Activated CD4-positive, alpha-beta T cell treated with anti-CD3 and anti-CD28 coated beads for 48 hours (primary cell): Measurements from ENCODE around the gene HYI.
A peak's percentile ranks its signal among the peaks of the same experiment; 100 is the strongest.
"Not testable (repeated sequence)": the region's sequence is repeated elsewhere in the genome, so short reads cannot be mapped to it uniquely, and the experiment has no call there.

Experiments
- DNase-seq: peaks from one replicate; pipeline ENCODE4 v3.0.0-alpha.2; 2020

HYI gene

DNA sequence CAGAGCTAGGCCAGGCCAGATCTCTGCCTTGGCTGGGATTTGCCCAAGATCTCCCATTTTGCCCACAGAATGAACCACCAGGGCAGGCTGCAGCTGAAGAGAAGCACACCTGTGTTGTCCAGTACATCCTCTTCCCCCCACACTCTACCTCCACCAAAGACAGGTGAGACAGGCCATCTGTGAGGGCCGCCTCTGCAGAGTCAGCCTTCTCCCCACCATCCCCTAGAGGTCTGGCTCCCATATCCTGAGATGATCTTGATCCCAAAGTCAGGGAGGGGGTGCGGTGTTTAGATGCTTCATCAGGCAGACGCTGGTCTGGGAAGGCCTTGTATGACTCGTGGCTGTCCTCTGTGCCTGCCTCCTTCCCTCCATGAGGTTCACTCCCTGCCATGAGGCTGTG lies 28.7 kb downstream of the HYI start:
- DNase-seq, result no peak

DNA sequence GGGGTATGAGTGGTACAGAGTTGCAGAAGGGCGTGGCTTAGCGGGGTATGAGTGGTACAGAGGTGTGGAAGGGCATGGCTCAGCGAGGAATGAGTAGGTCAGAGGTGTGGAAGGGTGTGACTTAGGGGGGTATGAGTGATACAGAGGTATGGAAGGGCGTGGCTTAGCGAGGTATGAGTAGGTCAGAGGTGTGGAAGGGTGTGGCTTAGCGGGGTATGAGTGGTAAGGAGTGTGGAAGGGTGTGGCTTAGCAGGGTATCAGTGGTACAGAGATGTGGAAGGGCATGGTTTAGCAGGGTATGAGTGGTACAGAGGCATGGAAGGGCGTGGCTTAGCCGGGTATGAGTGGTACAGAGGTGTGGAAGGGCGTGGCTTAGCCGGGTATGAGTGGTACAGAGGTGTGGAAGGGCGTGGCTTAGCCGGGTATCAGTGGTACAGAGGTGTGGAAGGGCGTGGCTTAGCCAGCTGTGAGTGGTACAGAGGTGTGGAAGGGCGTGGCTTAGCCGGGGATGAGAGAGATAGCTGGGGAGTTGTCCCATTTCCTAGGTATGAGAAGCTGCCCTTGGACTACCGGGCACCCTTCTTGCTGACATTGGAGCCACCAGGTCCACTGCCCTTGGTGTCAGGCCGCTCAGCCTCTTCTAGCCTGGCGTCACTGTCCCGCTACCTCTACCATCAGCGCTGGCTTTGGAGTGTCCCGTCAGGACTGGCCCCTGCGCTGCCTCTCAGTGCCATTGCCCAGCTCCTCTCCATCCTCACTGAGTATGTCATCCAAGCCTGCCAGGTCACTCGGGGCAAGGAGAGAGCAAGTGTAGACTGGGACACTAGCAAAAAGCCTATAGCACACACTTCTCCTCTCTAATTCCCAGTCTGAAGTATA lies 29.8 kb downstream of the HYI start:
- peak; percentile 29 for DNase-seq

DNA sequence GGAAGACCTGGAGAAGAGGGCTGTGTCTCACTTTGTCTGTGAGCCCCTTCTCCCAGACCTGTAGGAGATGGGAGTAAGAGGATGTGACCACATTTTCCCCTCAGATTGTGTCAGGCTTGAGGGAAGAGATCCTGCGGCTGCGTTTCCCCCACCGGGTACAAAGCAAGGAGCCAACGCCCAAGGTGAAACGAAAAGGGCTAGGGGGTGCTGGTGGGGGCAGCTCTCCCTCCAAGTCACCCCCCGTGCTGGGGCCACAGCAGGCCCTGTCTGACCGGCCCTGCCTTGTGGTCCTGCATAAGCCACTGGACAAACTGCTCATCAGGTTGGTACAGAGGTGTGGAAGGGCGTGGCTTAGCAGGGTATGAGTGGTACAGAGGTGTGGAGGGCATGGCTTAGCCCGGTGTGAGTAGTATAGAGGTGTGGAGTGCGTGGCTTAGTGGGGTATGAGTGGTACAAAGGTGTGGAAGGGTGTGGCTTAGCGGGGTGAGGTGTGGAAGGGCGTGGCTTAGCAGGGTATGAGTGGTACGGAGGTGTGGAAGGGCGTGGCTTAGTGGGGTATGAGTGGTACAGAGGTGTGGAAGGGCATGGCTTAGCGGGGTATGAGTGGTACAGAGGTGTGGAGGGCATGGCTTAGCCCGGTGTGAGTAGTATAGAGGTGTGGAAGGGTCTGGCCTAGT lies 30.6 kb downstream of the HYI start:
- DNase-seq, result no peak

DNA sequence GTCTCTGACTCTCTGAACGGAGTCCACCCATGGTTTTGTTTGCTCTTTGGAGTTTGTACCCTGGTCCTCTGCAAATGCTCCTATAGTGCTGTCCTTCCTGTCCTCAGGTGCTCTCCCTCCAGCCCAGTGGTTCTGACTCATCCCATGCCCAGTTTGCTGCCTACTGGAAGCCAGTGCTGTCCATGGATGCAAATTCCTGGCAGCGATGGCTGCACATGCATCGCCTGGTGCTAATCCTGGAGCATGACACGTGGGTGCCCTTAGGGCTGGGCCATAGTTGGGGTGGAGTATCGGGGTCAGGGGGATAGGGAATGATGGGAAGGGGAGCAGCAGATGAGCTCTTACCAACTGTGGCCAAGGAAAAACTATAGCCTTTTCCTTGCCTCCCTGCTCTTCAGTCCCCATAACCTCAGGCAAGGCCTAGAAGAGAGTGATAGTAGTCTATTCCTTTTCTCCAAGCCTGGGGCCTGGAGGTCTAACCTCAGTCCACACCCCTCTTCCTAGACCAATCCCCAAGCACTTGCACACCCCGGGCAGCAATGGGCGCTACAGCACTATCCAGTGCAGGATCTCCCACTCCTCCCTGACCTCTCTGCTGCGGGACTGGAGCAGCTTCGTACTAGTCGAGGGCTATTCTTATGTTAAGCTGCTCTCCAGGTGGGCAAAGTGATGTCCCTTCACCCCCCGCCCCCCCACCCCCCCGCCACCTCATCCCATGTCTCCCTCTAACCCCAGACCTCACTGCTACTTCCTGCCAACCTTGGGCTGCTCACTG lies 31.6 kb downstream of the HYI start:
- DNase-seq, result no peak

DNA sequence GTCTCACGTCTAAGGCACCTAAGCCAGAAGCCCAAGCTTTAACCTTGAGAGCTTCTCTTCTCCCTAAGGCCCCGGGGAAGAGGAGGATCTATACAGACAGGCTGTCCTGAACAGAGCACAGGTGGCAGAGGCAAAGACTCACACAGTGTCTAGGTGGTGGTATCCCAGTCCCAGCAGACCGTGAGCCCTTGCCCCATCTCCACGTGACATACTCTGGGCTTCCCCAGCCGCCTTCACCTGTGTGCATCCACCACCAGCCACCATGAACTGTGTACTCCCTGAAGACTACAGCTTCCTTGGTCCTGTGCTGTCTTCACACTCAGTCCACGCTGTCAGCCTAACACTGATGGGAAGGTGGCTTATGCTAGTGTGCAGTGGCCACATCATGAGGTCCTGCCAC lies 32.3 kb downstream of the HYI start:
- DNase-seq, result no peak

DNA sequence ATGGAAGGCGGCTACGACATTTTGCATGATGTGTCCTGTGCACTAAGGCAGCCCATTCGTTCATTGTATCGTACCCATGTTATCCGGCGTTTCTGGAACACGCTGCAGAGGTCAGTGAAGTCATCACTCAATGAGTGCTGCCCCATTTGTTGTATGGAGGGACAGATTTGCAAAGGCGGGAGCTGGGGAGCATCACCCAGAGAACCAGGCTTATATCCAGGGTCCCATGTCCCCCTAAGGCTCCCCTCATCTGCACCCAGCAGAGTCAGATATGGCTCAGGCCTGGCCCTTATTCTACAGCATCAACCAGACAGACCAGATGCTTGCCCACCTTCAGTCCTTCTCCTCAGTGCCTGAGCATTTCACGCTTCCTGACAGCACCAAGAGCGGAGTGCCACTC lies 32.9 kb downstream of the HYI start:
- DNase-seq, result no peak

DNA sequence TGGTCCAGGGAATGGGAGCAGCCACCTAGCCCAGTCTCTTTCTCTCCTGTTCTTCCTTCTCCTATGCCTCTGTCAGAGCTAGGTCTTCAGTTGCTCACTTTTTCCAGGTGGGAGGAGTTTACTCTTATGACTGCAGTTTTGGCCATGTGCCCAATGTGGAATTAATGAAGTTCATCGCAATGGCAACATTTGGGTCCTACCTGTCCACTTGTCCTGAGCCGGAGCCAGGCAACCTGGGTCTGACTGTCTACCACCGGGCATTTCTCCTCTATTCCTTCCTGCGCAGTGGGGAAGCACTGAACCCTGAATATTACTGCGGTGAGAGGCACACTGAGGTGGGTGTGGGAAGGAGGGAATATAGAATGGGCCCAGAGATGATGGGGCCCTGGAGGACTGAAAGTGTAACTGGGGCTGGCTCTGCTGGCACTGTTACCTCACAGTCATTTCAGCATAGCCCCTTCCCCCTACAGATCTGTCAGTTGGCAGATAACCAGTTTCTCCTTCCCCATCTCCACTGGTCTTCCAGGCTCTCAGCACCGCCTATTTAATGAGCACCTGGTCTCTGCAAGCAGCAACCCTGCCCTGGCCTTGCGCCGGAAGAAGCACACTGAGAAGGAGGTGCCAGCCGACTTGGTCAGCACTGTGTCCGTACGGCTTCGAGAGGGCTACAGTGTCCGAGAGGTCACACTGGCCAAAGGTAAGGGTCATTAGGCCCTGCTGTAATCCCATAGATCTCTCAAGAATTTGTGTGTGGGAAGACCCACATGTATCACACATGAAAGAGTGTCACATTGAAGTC lies 33.9 kb downstream of the HYI start:
- DNase-seq, result no peak

DNA sequence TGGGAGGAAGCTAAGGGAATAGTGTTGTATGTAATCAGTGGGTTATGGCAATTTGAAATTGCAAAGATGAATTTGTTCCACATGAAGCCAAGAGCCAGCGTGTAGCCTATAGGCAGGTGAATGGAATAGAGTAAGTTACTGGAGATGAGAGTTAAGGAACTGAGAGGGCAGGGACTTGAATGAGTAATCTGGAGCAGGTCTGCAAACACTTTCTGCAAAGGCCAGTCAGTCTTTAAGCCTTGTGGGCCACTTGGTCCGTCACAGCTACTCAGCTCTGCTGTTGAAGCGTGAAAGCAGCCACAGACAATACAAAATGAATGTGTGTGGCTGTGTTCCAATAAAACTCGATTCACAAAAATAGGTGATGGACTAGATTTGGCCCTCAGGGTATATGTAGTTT lies 34.9 kb downstream of the HYI start:
- no peak for DNase-seq

DNA sequence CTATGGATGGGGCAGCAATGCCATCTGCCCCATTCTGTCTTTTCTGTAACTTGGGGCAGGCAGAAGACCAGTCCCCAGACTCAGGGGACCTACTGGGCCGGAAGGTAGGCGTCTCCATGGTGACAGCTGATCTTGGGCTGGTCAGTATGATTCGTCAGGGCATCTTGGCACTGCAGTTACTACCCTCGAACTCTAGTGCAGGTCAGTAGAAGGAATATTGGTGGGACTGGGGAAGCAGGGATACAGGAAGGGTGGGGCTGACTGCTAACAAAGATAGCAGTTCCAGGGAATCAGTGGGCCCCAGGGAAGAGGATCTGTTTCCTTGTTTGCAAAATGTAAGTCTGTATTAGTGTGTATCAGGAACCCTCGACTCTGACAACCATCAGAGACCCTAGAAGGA lies 37.8 kb downstream of the HYI start:
- no peak for DNase-seq

DNA sequence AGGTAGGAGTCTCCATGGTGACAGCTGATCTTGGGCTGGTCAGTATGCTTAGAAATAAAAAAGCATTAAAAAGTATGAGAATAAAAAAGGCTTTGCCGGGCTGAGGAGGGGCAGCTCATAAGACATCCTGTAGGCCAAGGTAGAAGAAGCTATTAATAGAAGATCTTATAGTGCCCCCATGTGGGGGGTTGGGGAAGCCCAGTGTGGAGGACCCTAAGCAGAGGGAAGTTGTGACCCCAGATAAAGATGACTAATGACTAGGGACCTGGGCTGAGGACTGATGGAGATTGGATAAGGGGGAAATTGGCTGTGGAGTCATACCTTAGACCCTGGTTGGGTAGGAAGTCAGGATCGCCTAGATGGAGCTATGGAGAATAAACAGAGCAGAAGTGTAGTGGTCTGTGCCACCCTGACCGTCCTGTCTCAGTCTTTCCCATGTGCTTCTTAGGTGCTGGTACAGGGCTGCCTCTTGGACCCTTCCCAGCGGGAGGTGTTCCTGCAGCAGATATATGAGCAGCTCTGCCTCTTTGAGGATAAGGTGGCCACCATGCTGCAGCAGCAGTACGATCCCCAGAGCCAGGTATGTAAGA lies 39.0 kb downstream of the HYI start:
- peak; percentile 72 for DNase-seq

DNA sequence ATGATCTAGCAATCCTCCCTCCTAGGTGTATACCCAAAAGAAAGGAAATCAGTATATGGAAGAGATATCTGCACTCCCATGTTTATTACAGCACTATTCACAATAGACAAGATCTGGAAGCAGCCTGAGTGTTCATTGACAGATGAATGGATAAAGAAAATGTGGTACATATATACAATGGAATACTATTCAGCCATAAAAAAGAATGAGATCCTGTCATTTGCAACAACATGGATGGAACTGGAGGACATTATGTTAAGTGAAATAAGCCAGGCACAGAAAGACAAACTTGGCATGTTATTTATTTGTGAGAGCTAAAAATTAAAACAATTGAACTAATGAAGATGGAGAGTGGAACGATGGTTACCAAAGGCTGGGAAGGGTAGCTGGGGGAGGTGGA lies 40.3 kb downstream of the HYI start:
- not testable (repeated sequence) for DNase-seq

DNA sequence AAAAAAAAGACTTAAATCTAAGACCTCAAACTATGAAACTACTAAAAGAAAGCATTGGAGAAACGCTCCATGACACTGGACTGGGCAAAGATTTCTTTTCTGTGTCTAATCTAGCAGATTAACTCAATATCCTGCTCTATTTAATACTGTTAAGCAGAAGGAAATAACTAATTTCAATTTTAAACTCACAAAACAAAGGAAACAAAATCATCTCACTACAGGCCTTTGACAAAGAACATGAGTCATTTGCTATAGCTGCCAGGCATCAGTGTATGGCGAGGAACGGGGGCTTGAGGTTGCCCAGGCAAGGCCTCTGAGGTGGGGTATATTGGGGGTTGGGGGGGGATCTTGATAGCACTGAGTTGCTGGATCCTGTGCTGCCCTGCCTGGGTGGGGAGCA lies 43.2 kb downstream of the HYI start:
- DNase-seq, result no peak

DNA sequence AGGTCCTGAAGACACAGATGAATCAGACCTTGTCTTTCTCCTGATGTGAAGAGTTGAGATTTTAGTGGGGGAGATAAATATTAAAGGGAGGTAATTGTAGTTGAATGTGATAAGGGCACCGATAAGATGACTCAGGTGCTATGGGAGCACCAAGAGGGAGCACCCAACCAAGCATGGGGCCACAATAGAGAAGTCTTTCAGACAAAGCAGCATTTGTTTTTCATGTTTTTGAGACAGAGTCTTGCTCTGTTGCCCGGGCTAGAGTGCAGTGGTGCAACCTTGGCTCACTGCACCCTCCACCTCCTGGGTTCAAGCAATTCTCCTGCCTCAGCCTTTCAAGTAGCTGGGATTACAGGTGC lies 47.9 kb downstream of the HYI start:
- no peak for DNase-seq

DNA sequence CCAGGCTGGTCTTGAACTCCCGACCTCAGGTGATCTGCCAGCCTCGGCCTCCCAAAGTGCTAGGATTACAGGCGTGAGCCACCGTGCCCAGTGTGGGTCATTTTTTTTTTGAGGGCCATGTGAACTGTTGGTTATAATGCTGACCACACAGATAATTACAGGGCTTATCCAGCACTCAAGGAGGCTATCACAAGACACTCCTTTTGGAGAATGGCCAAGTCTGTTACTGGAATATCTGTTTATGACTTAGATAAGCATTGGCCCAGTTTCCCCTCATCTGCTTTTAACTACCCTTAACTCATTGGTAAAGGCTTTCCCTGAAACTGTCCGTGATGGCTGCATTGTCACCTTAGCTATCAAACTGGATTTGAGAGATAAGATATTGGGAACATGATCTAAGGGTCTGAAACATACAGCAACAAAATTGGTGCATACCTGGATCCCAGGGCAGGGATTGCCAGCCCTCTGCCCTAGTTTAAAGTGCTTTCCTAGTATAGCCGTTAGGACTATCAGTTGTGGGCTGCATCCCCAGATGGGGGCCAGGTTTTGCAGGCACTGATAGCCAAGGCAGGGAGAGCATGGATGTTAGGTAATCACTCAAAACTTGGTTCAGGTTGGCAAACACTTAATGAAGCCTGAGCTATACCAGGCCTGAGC lies 48.4 kb downstream of the HYI start:
- DNase-seq, result no peak

DNA sequence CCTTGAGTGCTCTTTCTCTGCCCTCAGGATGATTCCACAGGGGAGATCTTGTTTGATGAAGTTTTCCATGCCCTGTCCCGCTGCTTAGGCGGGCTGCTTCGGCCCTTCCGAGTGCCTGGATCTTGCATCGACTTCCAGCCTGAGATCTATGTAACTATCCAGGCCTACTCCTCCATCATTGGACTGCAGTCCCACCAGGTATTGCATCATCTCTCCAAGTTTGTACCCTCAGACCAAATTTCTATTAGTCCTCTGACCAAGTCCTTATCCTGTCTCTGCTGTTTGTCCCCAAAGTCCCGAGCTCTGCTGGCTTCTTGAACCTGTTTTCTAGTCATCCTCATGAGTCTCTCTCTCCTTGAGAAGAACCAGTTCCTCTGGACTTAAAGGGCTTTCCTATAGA lies 49.4 kb downstream of the HYI start:
- no peak for DNase-seq

DNA sequence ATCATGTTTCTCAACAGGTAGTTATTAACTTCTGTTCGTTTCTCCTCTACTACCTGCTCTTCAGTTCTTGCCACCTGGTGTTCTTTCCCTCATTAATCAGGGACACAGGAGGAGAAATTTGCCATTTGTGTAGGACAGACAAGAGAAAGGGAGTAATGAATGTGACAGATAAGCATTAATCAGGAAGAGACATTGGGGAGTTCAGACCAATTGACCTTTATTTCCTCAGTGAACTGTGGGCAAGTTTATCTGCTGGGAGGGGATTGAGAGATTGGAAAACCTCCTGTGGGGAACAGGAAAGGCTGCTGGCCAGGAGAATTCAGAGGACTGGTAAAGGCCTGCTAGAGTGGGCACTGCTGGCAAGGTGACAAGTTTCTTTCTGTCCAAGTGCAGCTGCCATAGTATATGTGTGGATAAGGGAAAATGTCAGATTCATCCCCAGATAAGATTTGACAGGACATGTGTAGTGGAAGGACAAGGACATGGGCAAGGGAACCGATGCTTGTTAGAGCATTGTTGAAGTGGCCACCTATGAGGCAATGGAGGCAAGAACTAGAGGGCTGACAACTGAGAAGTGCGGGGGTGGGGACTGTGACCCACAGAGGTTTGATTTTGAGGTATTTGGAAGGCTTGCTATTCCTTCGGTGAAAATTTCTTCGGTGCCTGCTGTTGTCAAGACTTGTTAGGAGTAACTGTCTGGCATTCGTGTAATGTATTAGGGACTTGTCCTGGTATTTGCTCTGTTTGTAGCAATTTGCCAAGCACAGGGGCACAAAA lies 51.5 kb downstream of the HYI start:
- DNase-seq, result no peak
